ENCODE measurements around the gene IPMK. TPM values are rescaled to one million over a fixed set of nuclear protein-coding genes. Genes with fewer than 3 reads are reported as not detected.

IPMK gene
- total and polyA plus RNA-seq, 4 donors, result 2.6 to 16.7 (median 5.0) TPM

DNA sequence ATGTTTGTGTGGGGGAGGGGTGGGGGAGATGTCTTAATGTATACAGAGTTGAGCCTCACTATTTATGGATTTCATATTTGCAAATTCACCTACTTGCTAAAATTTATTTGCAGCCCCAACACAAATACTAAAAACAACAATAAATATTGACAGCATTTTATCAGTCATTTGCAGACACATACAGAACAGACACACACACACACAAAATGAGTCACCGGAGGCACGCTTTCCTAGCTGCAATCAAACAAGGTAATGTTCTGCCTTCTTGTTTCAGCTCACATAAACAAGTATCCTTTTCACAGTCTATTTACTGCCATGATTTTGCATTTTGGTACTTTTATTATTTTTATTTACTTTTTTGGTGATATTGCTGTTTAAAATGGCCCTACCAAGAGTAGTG lies 88.5 kb downstream of the IPMK start:
- 96 to 97% methylated on average over 2 of the region's 2 CpGs for WGBS, 2 donors
- no peak for DNase-seq

GRCh38 chr10:58178811-58179210 lies 88.9 kb downstream of the IPMK start:
- Histone ChIP-seq H3K9ac (ENCODE audit: insufficient read depth in 1 of 2, low read length in 2 of 2) (no peak overlapping the region), H3K27me3 (ENCODE audit: control insufficient read depth in 3 of 3, insufficient read depth in 3 of 3, low read length in 2 of 3) (no peaks in the 10 kb centered on the region), H3K27ac (ENCODE audit: low read depth in 1 of 2, low read length in 1 of 2) (no peak overlapping the region), H3K36me3 (ENCODE audit: control insufficient read depth in 4 of 4, insufficient read depth in 4 of 4, low read length in 4 of 4) (no peaks in the 10 kb centered on the region), H3K9me3 (ENCODE audit: control insufficient read depth in 4 of 4, insufficient read depth in 3 of 4, low read length in 3 of 4) (no peaks in the 10 kb centered on the region), H3K4me1 (ENCODE audit: control insufficient read depth in 5 of 5, insufficient read depth in 5 of 5, low read length in 5 of 5) (no peaks in the 10 kb centered on the region), H3K4me3 (no peak overlapping the region)
- no peak for TF ChIP-seq CTCF (IDR thresholded peaks at IDR 0.05; ENCODE audit: control extremely low read depth, extremely low read depth)
- no peak for DNase-seq
- no peak for ATAC-seq (ENCODE audit: insufficient read depth, low FRiP score)
- WGBS, 2 donors, result 44 to 88% methylated on average over 1 of the region's 1 CpG

More for the DNA sequence above, 88.5 kb downstream of the IPMK start:
- H3K36me3 ChIP-seq (ENCODE audit: control insufficient read depth in 4 of 4, insufficient read depth in 4 of 4, low read length in 4 of 4), result no peaks in the 10 kb centered on the region
- H3K9ac ChIP-seq (ENCODE audit: insufficient read depth in 1 of 2, low read length in 2 of 2), result no peak overlapping the region
- H3K9me3 ChIP-seq (ENCODE audit: control insufficient read depth in 4 of 4, insufficient read depth in 3 of 4, low read length in 3 of 4), result no peaks in the 10 kb centered on the region
- H3K4me3 ChIP-seq, result no peak overlapping the region
- no peaks in the 10 kb centered on the region for H3K27me3 ChIP-seq (ENCODE audit: control insufficient read depth in 3 of 3, insufficient read depth in 3 of 3, low read length in 2 of 3)
- H3K4me1 ChIP-seq (ENCODE audit: control insufficient read depth in 5 of 5, insufficient read depth in 5 of 5, low read length in 5 of 5), result no peaks in the 10 kb centered on the region
- no peak overlapping the region for H3K27ac ChIP-seq (ENCODE audit: low read depth in 1 of 2, low read length in 1 of 2)
- no peak for TF ChIP-seq CTCF (IDR thresholded peaks at IDR 0.05; ENCODE audit: control extremely low read depth, extremely low read depth)
- no peak for ATAC-seq (ENCODE audit: insufficient read depth, low FRiP score)

- peak in 2 of 3 donors; percentile 37 to 41 for DNase-seq
- H3K27ac ChIP-seq (ENCODE audit: low read depth in 1 of 2, low read length in 1 of 2), result no peak overlapping the region
- 23 to 25% methylated on average over 3 of the region's 3 CpGs for WGBS, 2 donors
- no peaks in the 10 kb centered on the region for H3K36me3 ChIP-seq (ENCODE audit: control insufficient read depth in 4 of 4, insufficient read depth in 4 of 4, low read length in 4 of 4)
- no peak overlapping the region for H3K4me3 ChIP-seq
- H3K9ac ChIP-seq (ENCODE audit: insufficient read depth in 1 of 2, low read length in 2 of 2), result no peak overlapping the region
- TF ChIP-seq CTCF (IDR thresholded peaks at IDR 0.05; ENCODE audit: control extremely low read depth, extremely low read depth), result peak; percentile 41
- H3K27me3 ChIP-seq (ENCODE audit: control insufficient read depth in 3 of 3, insufficient read depth in 3 of 3, low read length in 2 of 3), result no peaks in the 10 kb centered on the region
- no peak for ATAC-seq (ENCODE audit: insufficient read depth, low FRiP score)
- no peaks in the 10 kb centered on the region for H3K4me1 ChIP-seq (ENCODE audit: control insufficient read depth in 5 of 5, insufficient read depth in 5 of 5, low read length in 5 of 5)
- no peaks in the 10 kb centered on the region for H3K9me3 ChIP-seq (ENCODE audit: control insufficient read depth in 4 of 4, insufficient read depth in 3 of 4, low read length in 3 of 4)
These were observed 90.2 kb downstream of the IPMK start for GRCh38 chr10:58177362-58177947.
